GM12891 (cell line): ENCODE measurements around the gene ST3GAL4.

ENCODE experiments used
- PAX5 ChIP-seq: IDR thresholded peaks from 2 replicates; pipeline ENCODE4 v1.6.1; 2011; ENCODE audit warnings: low read length, moderate library complexity, mild to moderate bottlenecking; ENCODE audit not compliant: insufficient read depth, severe bottlenecking
- POLR2A ChIP-seq: IDR thresholded peaks from 2 replicates; pipeline ENCODE4 v1.6.1; 2011; ENCODE audit warnings: low read depth, low read length, control low read depth
- POLR2AphosphoS5 ChIP-seq: IDR thresholded peaks from 2 replicates; pipeline ENCODE4 v1.6.1; 2011; ENCODE audit warnings: low read depth, low read length, control low read depth
- POU2F2 ChIP-seq: IDR thresholded peaks from 2 replicates; pipeline ENCODE4 v1.6.1; 2011; ENCODE audit warnings: low read depth, mild to moderate bottlenecking, control low read depth, low read length, moderate library complexity
- SPI1 ChIP-seq: IDR thresholded peaks from 2 replicates; pipeline ENCODE4 v1.6.1; 2011; ENCODE audit warnings: low read depth, low read length, control low read depth
- TAF1 ChIP-seq: IDR thresholded peaks from 2 replicates; pipeline ENCODE4 v1.6.1; 2011; ENCODE audit warnings: low read depth, low read length, control low read depth

- TF ChIP-seq POLR2AphosphoS5: no peak
- no peak for TF ChIP-seq POLR2A
- no peak for TF ChIP-seq PAX5
- TF ChIP-seq SPI1: no peak
- no peak for TF ChIP-seq TAF1
- no peak for TF ChIP-seq POU2F2
Observed at GRCh38 chr11:126432525-126432924, 77.0 kb downstream of the ST3GAL4 start.
